HG02840 (cell line): Measurements from ENCODE around the gene LMAN1L.
A peak's percentile ranks its signal among the peaks of the same experiment; 100 is the strongest.

ENCODE experiments used
- ATAC-seq: cut with Tn5 transposase; IDR thresholded peaks from one replicate; pipeline ENCODE4 v1.9.1; 2021; ENCODE audit warnings: mild to moderate bottlenecking, moderate library complexity, moderate number of reproducible peaks; ENCODE audit not compliant: unreplicated experiment, low FRiP score

The LMAN1L gene

DNA sequence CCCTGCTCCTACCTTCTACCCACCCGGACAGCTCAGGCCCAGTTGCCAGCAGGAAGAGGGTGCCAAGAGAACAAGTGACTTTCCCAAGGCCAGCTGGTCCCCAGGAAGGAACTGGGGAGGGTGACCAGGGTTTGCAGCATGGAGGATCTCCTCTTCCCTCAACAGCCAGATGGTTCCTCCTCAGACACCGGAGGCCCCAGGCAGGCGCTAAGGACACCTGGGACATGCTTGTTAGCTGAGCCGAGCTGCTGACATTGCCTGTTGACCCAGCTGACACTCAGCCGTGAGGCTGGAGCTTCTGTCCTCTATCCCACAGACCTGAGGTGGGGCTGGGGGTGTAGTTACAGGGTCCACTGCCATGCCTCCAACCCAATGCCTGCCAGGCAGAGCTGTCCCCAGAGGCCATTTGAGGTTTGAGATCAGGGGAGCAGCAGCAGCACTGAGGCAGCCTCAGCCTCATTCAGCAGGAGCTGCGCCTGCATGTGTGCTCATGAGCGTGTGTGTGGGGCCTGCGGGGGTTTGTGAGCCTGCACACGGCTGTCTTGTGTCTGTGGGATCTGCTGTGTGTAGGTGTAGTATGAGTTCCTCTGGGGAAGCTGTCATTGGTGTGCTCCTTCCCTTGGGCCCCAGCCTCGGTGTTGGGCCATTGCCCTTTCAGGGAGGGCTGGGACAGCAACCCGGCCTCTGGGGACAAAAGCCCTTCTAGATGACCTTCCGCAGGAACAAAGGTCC lies 20.9 kb downstream of the LMAN1L start:
- no peak for ATAC-seq

DNA sequence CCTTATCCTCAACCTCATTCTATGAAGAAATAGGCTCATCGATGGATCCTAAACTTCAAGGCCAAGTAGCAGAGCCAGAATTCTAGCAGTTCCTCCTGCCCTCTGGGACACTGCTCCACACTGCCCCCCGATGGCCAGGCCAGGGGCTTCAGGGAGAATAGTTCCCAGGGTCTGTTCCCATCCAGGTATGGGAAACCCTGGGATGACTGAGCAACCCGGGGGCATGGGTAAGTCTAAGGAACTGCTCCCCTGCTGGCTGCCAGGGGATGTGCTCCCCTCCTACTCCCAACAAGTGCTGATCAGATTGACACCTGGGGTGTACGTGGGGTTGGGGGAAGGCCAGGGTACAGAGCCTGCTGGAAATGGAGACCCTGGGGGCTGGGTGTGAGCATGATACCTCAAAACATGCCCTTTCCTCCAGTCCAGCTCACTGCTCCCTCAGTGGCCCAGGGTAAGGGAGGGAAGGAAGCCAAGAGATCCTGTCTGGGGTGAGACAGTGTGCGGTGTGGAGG lies 22.7 kb downstream of the LMAN1L start:
- no peak for ATAC-seq

DNA sequence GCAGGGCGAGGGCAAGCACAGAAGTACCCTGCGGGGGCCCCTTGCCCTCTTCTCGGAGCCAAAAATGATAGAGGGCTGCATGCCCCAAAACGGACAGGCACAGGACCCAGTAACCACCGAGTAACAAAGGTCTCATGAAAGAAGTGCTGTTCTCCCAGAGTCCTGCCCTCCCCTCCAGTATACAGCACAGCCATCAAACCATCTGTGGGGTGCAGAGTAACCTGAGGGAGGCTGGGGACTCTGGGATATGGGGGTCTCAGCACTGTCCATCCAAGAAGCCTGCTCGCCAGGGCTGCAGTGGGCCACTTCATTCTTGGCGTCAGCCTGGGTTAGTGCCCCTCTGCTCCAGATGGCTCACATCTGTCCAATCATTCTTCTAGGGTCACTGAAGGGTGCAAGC lies 24.2 kb downstream of the LMAN1L start:
- no peak for ATAC-seq

DNA sequence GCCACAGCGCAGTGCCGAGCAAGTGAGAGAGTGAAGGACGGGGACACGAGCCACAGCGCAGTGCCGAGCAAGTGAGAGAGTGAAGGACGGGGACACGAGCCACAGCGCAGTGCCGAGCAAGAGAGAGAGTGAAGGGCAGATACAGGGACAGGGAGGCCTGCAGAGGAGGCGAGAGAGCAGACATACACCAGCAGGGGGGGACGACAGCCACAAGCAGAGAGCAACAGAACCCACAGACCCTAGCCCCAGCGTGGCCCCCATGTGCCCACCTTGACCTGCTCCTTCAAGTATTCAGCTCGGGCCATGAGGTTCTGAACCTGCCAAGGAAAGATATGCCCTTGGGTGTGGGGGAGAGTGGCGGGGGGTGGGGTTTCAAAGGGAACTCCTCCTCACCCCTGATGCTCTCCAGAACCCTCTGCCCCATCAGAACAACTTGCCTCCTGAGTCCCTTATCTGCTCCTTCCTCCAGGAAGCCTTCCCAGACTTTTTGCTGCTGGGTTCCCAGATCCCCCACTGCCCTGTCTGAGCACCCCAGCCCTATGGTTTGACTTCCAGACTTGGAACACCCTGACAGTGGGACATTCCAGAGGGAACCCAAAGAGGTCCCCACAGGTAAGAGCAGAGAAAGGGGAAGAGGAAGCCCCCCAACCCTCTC lies 25.0 kb downstream of the LMAN1L start:
- no peak for ATAC-seq

- ATAC-seq, result no peak
Measured at GRCh38 chr15:74838137-74838516, 25.5 kb downstream of the LMAN1L start.

DNA sequence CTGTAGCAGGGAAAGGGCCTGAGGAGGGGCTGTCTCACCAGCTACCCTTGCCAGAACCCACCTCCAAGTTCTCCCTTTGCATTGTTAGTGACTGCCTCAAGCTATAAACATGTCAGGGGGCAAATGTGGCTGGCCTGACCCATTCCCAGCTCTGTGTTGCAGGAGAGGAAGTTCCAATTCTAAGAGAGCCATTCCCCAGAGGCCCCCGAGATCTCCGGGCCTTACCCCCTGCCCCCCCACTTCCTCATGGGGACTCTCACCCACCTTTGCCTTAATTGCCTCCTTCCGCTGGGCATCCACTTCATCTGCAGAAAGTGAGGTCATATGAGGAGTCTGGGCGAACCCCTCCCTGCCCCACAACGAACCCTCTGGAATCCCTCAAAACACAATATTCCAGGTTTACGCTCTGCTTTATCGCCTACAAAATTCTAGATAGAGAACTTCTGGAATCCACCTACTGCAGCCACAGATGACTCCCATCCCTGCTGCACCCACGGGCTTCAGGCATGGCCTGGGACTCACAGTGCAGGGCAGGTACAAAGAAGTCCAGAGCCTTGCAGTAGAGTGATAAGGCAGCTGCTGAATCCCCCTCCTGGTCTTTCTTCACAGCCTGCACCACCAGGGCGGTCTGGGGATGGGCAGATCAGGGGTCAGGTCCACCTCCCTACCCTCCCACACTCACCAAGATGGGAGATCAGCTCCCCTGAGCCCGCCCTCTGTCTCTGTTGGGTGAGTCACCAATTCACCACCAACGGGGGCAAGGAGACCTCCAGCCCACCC lies 26.3 kb downstream of the LMAN1L start:
- ATAC-seq, result no peak

DNA sequence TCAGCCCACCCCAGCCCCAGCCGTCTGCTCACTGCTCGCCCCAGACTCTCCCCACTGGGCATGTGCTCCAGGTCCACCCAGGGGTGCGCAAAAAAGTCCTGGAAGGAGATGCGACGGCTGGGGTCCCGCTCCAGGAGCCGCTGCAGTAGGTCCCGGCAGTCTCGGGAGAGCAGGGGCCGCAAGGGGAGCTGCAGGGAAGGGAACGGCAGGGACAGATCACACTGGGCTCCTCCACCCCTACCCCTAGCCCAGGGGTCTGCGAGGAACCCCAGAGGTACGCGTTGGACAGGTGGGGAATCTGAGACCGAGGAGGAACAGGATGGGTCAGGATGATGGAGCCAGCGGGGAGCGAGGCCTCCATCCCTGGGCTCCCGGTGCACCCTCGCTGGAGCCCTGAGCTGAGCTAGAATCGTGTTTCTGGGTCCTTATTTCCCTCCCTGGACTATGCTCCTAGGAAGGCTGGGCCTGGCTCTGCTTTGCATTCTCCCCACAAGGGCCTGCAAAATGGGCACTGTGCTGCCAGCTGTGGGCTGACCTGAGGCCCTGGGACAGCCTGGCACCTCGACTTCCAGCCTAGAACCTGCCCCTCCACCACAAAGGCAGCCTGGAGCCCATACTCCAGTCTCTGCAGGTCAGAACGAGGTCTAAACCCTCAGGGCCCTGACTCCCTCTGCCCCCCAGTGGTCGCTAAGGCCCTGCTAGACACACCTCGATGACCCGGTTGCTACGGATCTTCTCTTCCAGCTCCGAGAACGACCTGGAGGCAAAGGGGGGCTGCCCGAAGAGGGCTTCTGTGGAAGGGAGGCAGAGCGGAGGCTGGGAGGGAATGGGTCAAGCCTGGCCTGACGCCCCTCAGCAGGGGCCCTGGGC lies 27.1 kb downstream of the LMAN1L start:
- ATAC-seq, result no peak

DNA sequence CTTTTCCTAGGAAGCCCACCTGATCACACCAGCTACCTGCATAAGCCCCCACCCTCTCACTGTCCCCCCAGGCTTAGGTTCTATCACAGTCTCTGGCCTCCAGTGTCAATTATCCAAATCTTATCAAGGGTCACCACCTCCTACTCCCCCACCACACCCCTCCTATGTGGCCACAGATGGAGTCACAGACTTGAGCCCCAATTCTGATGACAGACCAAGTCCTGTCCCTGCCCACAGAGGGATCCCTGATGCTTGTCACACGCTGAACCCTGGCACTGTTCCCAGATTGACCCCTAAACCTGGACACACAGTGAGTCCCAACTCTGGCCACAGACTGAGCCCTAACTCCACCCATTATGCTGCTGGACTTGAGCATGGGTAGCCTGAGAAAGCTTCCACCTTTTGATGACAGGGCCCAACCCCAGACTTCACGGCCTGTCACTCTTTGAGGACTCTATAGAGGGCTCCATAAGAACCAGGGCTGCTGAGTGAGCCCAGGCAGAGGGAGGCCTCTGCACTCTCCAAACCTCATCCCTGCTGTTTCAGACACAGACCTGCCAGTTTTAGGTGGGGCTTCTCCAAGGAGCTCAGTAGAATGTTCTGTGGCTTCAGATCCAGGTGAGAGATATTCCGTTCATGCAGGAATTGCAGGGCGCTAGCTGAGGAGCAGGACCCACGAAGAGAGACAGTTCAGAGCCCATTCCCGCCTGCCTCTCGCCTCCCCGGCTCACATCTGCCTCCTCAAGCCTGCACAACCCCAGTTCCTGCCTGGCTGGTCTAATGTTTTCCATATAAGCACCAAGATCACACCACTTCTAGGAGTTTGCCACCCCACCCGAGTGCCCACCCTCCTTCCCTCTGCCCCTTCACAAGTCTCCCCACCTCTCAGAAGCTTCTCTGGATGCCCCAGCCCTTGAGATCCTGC lies 28.5 kb downstream of the LMAN1L start:
- no peak for ATAC-seq

- ATAC-seq, result no peak
Measured at GRCh38 chr15:74841891-74842373, 29.3 kb downstream of the LMAN1L start.

GRCh38 chr15:74842581-74843444 lies 30.2 kb downstream of the LMAN1L start, which contains the start of gene ULK3:
Gene ULK3, minus strand, starts transcription at chr15:74843156. Its CDS starts 51 bp downstream, at chr15:74843105.
- ATAC-seq, result peak; percentile 71

DNA sequence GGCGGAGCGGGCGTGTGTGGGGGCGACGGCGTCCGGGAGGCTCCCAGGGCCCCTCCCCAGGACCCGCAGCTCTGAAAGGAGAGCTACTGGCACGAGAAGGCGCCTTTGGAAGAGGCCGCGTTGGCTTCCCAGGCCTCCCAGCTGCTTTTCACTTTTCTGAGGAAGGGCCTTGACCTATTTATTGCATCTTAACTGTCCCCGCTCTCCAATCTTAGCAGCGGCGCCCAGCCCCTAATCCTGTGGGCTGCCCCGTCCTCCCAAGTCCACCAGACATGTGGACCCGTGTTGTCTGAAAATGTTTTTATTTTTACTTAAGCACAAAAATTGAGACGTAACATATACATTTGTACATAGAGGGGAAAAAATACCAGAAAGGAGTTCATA lies 30.8 kb downstream of the LMAN1L start:
- no peak for ATAC-seq

GRCh38 chr15:74843891-74844299 lies 31.3 kb downstream of the LMAN1L start:
- no peak for ATAC-seq

- no peak for ATAC-seq
Measured at GRCh38 chr15:74844319-74845207, 31.9 kb downstream of the LMAN1L start.

- ATAC-seq, result no peak
Measured at GRCh38 chr15:74845208-74845568, 32.6 kb downstream of the LMAN1L start.

- no peak for ATAC-seq
Measured at GRCh38 chr15:74845581-74845980, 32.9 kb downstream of the LMAN1L start.

DNA sequence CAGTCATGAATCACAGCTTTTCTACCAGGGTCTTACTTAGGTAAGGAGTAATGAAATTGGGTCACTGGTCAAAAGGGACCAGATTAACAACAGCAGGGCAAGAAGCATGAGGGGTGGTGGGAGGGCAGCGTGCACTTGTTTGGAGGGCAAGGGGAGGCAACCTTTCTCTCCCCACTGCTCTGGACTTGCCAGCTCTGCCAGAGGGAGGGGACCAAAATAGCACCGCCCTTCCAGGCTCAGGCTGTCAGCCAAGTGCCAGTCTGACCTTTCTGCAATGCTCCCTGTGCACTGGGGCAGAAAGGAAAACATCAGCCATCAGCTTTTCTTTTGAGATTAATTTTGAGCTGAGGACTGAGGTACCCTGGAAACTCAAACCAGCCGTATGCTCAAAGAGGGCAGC lies 34.8 kb downstream of the LMAN1L start:
- no peak for ATAC-seq

- no peak for ATAC-seq
Measured at GRCh38 chr15:74850393-74850792, 37.8 kb downstream of the LMAN1L start.
